ENCODE data around the gene LAMA1.
"Not testable (repeated sequence)": the region's sequence is repeated elsewhere in the genome, so short reads cannot be mapped to it uniquely, and the experiment has no call there.

The LAMA1 gene, protein sequence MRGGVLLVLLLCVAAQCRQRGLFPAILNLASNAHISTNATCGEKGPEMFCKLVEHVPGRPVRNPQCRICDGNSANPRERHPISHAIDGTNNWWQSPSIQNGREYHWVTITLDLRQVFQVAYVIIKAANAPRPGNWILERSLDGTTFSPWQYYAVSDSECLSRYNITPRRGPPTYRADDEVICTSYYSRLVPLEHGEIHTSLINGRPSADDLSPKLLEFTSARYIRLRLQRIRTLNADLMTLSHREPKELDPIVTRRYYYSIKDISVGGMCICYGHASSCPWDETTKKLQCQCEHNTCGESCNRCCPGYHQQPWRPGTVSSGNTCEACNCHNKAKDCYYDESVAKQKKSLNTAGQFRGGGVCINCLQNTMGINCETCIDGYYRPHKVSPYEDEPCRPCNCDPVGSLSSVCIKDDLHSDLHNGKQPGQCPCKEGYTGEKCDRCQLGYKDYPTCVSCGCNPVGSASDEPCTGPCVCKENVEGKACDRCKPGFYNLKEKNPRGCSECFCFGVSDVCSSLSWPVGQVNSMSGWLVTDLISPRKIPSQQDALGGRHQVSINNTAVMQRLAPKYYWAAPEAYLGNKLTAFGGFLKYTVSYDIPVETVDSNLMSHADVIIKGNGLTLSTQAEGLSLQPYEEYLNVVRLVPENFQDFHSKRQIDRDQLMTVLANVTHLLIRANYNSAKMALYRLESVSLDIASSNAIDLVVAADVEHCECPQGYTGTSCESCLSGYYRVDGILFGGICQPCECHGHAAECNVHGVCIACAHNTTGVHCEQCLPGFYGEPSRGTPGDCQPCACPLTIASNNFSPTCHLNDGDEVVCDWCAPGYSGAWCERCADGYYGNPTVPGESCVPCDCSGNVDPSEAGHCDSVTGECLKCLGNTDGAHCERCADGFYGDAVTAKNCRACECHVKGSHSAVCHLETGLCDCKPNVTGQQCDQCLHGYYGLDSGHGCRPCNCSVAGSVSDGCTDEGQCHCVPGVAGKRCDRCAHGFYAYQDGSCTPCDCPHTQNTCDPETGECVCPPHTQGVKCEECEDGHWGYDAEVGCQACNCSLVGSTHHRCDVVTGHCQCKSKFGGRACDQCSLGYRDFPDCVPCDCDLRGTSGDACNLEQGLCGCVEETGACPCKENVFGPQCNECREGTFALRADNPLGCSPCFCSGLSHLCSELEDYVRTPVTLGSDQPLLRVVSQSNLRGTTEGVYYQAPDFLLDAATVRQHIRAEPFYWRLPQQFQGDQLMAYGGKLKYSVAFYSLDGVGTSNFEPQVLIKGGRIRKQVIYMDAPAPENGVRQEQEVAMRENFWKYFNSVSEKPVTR (N-terminal part only)

DNA sequence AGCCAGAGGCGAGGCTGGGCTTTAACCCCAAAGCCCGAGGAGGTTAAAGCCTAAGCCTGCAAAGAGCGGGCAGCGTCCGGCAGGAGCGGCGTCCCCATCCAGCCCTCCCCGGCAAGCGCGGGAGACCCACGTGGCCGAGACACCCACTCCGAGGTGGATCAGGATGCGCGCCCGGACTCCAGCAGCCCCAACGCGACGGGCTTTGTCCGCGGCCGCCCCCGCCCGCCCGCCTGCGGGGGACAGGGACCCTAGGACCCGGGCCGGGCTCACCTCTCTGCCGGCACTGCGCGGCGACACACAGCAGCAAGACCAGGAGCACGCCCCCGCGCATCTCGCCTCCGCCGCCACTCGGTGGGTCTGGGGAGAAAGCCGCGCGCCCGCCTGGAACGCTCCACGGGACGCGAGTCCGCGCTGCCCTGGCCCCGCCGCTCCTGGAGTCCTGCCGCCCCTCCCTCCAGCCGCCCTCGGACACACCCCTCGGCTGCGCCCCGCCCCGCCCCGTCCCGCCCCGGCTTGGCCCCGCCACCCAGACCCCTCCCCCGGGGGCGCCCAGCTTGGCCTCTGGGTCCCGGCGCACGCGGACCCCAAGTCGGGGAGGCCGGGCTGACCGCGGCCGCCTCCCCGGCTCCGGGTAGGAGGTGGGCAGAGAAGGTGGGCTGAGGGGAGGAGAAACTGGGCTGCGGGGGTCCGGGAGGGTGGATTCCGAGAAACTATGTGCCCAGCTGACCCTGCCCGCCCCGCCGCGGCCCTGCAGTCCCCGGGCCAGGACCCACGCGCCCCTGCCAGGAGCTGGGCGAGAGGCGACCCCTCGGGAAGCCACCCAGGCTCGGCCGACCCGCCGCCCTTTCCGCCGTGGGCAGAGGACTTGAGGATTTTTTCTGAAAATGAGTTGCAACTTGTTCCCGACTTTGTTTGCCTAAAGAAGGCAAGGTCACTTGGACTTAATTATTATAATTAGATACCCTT lies at the start of gene LAMA1:
Gene LAMA1, minus strand, starts transcription at position 408 of the 966 bp plus-strand sequence. Its CDS starts 77 bp downstream, at position 331.
- no peak for DNase-seq

DNA sequence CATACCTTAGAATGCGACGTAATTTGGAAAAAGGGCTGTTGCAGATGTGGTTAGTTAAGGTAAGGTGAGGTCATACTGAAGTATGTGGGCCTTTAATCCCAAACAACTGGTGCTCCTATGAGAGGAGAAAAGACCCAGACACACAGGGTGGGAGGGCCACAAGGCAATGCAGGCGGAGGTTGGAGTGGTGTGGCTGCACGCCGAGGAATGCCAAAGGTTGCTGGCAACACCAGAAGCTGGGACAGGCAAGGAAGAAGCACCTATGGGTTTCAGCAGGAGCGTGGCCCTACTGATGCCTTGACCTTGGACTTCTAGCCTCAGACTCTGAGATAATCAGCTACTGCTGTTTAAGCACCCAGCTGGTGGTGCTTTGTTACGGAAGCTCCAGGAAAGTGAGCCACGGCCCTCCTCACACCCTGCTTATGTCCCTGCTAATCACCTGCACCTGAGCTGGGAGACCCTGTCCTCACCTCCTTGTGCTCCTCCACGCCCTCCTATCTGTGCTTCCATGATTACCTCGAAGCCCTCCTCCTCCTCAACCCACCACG lies 48.3 kb upstream of the LAMA1 start:
- DNase-seq = no peak

DNA sequence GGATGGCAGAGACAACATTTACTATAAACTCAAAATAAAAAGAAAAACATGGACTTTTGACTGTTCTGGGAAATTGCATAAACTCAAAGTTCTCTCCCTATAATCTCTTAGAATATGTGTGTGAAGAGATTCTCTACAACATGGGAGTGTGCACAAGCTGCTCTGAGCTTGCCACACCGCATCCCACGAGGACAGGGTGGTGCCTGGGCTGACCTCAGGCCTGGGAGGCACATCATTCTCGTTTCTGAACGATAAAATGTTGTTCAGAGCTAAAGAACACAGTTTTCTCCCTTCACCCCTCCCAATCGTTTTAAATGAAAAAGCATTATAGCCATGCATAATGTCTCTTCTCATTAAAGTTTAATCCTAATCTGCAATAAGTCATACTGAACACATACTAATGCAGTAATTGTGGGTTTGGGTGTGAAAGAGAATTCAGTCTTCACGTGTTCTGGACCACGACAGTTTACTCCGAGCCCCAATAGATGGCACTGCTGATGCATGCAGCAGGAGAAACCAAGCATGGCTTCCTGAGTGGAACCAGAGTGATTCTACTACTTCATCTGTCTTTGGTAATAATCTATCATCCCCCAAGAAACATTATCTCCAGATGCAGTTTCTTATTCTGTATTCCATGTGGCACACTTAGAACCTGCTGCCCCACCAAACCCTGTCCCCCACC lies 46.9 kb upstream of the LAMA1 start:
- peak; percentile 27 for DNase-seq

DNA sequence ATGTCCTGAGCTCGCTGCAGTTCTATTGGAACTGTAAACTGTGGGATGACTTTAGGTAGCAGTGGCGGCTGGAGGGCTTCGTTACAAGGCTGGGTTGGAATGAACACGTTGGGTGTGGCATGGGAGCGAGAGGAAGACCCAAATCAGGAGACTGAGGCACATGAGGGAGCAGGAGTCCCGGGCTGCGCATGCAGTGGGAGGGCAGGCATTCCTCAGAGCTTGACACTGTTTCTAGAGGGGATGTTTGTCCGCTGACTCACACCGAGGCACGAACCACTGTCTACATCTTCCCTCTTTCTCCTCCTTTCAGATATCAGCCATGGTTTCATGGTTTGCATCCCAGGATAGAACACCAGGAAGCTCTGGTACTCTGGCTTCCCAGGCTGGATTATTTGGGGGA lies 40.6 kb upstream of the LAMA1 start:
- DNase-seq = no peak

DNA sequence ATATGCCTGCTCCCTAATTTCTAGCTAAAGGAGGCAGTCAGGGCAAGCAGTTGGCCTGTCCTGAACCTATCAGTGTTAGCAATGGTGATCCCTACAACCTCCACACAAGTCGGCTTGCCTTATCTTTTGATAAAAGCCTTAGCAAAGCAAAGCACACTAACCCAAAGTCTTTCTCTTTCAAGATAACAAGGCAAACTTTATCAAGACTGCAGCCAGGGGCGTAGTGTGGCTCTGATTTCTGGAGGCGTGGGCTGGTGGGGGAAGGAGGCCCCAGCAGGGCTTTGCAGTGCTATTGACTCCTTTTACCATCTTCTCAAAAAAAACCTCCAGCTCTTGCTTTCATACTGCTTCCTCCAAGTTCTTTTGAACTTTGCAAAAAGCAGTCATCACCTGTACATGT lies 40.2 kb upstream of the LAMA1 start:
- DNase-seq = no peak

DNA sequence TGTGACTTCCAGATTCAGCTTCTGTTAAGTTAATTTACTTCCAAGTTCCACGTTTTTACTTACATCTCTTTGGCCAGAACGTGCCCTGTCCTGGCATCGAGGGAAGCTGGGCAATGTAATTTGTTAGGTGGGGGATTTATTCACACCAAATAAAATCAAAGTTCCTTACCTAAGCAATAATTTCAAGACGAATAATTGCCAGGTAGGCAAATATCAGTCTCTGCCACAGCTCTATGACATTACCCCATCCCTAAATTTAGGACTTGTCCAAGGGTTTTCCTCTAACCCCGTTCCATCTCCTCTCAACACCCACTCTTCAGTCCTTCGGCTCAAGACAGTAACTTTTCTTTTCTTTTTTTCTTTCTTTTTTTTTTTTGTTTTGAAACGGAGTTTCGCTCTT lies 38.3 kb upstream of the LAMA1 start:
- no peak for DNase-seq

DNA sequence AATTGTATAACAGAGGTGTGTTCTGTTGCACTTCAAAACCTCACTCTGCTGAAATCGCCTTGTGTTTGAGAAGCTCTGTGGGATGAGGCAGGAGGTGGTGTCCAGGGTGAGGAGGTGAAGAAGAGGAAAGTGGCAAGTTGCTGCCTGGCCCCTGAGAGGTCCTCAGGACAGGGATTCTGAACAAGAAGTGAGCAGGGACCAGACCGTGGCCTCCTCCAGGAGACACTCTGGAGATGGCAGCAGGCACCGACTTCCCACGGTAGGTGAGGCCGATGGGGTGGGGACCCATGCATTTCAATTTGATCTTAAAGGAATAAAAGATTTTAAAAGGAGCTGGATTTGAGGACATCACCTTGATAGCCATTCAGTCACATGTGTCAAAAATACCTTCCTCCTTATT lies 37.5 kb upstream of the LAMA1 start:
- no peak for DNase-seq

DNA sequence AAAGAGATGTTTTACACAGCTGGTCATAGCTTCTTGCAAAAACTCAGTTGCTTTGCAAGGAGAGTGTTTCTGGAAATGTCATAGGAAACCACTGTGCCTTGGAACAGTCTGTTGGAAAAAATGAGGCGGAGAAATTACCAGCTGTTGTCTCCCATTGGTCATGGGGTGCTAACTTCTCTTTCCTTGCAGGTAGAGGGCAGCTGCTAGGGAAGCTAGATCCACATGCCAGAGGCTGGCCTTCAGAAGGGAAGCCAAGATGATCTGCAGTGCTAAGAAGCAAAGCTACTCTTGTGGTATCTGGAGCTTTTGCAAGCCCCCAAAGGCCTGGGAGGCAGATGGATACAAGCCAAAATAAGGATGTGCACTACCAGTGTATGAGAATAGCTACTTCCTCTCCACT lies 34.8 kb upstream of the LAMA1 start:
- no peak for DNase-seq

DNA sequence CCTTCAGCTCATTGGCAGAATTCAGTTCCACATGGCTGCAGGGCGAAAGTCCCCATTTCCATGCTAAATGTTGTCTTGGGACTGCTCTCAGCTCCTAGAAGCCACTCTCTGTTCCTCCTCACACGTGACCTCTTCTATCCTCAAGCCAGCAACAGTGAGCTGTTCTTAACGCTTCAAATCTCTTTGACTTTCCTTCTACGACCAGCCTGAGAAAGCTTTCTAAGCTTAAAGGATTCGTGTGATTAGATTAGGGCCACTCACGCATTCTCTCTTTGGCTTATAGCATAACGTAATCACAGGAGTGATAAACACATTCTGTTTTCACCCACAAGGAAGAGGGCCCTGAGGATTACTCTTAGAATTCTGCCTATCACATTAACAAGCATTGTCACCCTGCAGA lies 29.8 kb upstream of the LAMA1 start:
- DNase-seq = no peak

DNA sequence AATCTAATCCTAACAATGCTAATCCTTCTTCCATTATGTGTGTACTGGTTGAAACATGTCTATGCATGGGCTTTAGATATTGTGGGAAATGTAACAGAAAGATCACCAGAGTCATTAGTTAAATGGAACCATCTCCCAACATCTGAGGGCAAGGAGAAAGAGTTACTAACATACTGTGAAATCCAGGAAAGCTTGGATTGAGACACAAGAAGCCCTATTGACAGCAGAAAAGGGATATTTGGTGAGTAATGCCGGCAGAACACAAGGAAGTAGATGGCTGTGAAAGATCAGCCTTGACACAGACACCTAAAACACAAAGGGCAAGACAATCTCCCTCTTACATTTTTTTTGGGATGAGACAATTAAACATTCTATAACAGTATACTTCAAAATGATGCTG lies 28.5 kb upstream of the LAMA1 start:
- no peak for DNase-seq

DNA sequence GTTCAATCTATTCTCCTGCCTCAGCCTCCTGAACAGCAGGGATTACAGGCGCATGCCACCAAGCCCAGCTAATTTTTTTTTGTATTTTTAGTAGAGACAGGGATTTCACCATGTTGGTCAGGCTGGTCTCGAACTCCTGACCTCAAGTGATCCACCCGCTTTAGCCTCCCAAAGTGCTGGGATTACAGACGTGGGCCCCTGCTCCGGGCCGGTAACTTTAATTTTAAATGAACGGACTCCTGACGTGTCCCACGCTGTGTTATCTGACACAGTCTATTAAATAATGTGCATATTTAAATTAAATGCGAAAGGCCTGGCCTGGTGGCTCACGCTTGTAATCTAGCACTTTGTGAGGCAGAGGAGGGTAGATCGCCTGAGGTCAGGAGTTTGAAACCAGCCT lies 27.3 kb upstream of the LAMA1 start:
- DNase-seq = not testable (repeated sequence)

DNA sequence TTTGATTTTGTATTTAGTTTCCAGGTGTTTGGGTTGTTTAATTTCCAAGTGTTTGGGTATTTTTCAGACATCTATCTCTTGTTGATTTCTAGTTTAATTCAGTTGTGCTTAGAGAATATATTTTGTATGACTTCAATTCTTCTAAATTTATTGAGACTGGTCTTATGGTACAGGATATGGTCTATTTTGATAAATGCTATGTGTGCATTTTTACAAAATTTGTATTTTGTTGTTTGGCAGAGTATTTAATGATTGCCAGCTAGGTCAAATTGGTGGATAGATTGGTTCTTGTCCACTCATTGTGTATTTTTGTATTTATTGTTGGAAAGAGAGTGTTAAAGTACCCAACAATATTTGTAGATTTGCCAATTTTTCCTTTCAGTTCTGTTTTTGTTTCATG lies 23.7 kb upstream of the LAMA1 start:
- no peak for DNase-seq

DNA sequence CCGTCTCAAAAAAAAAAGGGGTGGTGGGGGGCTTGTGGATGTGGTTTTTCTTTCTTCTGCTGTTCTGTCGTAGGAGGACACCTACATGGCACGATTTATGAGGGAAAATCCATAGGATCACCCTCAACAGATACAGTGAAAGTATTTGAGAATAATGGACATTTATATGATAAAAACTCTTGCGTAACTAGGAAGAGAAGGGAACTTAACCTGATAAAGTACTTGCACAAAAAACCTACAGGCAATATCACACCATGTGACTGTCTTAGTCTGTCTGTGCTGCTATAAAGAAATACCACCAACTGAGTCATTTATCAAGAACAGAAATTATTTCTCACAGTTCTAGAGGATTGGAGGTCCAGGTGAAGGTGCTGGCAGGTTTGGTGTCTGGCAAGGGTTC lies 21.8 kb upstream of the LAMA1 start:
- DNase-seq = no peak

DNA sequence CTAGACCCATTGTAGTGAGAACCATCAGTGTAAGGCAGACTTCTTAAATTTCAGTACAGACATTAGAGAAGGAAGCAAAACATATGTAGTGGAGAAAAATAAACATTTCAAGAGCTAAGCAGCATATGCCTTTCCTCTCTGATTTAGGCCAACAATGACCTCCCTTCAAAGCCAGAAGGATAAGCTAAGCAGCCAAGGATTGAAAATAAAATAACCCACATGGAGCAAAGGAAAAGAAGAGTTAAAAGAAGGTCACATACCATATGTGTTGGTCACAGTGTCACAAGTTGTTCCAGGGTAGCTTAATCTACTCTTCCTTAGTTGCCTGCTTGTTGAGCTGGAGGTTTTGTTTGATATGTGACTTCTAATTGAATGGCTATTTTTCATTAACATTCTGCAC lies 15.6 kb upstream of the LAMA1 start:
- no peak for DNase-seq

DNA sequence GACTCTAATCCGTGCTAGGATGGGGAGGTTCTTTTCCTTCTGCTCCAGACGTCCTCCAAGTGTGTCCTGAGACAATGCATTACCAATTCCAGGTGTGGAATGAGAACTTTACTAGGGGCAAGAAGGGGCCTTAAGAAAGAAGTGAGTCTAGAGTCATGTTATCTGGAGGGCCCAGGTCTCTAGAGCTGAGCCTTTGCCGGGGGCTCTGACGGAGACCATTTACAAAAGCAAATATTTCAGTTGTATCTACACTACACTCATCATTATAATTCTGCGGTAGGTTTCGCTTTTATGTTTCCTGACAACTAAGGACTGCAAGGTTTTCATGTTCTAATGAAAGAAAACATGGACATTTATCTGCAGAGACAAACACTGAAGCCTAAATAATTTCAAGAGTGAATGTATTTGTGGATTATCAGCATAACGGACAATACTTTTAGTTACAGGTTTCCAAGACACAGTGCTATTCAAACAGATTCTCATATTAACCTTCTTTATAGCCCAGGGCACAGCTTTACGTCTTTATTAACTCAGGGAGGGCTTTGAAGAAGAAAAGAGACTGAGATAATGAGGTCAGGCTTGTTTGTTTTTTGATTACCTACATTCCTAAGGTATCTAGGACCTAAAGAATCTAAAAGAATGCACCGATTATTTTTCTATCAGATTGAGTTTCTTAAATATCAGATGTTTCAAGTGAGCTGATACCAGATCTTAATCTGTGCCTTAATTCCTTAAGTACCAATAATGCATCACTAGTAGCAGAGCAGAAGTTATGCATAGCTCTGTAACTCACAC lies 15.0 kb upstream of the LAMA1 start:
- no peak for DNase-seq

DNA sequence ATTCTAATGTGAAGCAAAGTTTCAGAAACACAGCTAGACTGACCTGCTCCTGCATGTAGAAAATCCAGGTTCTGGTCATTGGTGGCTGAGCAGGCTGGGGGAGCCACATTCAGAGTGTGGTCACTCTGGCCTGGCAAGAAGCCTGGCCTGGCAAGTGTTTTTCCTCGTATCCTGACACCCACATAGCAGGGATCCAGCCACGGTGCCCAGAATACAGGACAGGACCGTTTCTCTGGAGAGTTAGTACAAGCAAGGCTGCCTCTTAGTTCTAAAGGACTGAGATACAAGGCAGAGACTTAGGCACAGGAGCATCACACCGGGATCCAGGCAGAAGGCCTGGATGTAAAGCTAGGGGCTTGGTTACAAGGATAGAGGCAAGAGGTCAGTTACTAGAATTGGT lies 4.8 kb upstream of the LAMA1 start:
- no peak for DNase-seq

DNA sequence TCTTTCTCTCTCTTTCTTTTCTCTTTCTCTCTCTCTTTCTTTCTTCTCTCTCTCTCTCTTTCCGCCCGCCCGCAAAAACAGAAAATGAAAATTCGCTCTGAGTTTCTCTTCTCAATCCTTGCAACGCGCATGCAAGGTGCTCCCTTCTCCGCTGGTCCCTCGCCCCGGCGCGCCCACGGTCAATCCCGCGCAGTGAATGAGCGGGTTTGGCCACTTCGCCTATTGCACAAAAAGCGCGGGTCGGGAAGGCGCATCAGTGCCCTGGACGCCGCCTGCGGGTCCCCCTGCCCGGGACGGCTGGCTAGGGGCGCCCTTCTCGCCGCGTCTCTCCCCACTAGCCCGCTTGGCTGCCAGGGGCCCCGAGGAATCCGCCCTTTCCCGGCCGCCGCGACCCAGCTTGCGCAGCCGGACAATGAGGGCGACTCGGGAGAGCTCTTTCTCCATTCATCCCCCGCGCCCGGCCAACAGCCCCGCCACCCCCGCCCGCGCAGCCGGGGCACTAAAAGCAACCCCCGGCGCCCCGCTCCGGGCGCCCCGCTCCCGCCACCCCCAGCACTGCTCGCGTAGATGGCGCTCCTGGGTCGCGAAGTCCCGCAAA lies 706 bp downstream of the LAMA1 start:
- no peak for DNase-seq

DNA sequence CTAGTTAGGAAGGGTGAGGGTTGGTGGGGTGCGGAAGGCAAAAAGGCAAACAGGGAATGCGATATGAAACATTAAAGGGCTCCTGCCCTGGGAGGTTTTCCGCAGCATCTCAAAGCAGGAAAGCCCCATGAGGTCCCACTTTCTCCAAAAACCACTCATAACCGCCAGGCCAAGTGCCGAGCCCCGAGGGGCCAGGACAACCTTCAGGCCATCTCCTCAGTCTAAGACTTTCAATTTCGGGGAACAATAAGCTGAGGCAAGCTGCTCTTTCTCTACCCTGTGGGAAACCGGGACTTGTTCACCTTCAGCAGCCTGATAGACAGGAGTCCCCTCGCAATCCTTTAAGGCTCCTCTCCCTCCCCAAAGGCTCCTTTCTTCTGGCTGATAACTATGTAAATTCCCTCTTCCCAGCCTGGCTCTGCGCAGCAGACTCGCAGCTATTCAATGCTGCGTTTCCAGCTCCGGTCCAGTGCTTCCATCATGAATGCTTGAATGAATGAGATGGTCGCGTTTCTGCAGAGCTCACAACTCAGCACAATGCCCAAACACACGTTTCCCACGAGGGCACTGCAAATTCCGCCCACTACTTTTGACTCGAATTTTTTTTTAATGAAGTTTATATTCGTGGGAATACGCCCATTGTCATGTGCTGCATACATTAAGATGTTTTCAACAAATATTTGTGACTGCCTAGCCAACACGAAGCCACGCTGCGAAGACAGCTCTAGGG lies 1.4 kb downstream of the LAMA1 start:
- DNase-seq = peak; percentile 64

DNA sequence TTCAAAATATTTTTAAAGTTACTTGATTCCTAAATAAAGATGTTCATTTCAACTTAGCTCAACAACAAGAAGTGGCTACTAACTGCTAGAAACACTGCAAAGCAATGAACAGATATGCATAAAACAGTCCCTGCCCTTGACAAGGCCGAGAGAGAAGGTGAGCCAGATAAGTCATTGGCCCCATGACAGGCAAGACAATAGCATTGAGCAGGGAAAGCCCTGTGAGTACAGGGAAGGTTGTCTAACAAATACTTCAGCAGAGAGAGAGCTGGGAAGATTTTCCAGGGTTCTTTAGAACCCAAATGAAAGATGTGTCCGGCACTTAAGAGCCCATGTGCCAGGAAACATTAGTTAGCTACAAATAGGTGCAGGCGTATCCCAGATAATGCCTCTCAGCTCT lies 4.7 kb downstream of the LAMA1 start:
- no peak for DNase-seq

Data from NCI-H2171 treated with DMSO at 0.1 percent for 48 hours (cell line).